Neural progenitor cell (in vitro differentiated cells): Measurements from ENCODE around the gene IGSF21.

Experiments used
- CTCF ChIP-seq: fragments of 200-600 bp; sonication (generic); IDR thresholded peaks from 2 replicates; pipeline ENCODE4 v1.5.1; 2017; ENCODE audit warnings: antibody characterized with exemption, mild to moderate bottlenecking
- EZH2 ChIP-seq: fragments of 200-600 bp; sonication (generic); IDR thresholded peaks from 2 replicates; pipeline ENCODE4 v1.6.1; 2017; ENCODE audit warnings: antibody characterized with exemption, mild to moderate bottlenecking, moderate library complexity
- EZH2phosphoT487 ChIP-seq: fragments of 200-600 bp; sonication (generic); IDR thresholded peaks from 2 replicates; pipeline ENCODE4 v1.6.1; 2017; ENCODE audit warnings: antibody characterized with exemption

DNA sequence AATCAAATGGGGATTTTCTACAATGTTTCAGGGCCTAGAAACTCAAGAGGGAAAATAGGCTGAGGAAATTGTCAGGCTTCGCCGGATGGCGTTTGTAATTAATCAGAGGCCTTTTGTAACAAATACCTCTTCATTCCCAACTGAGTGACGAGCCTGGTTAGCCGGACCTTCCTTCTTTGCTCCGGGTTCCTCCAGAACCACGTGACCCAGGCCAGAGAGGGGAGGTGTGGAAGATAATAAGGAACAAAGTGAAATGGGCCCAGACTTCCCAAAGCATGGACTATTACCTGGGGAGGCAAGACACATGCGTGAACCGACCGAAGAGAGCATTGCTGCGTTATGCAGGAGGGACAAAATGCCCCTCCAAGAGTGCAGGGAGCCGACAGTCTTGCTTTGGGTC lies 7.5 kb upstream of the IGSF21 start:
- TF ChIP-seq CTCF (no peak), EZH2 (no peak), EZH2phosphoT487 (no peak)
